ENCODE results near the gene CDC37. TPM values are rescaled to one million over a fixed set of nuclear protein-coding genes. Genes with fewer than 3 reads are reported as not detected.

Gene CDC37
- total RNA-seq, 4 donors from 2014 or later, result 144 to 177 (median 162) TPM

- Histone ChIP-seq H3K27me3 (peaks cover 94% of the 10 kb centered on the region), H3K9me3 (peaks cover 0 to 3% (median 0%) of the 10 kb centered on the region in 3 donors), H3K4me1 (peaks cover 0 to 63% (median 35%) of the 10 kb centered on the region in 3 donors), H3K27ac (no peak overlapping the region), H3K4me3 (peak overlapping the region in 1 of 2 donors; percentile 28), H3K36me3 (no peaks in the 10 kb centered on the region)
- no peak for ATAC-seq
- WGBS, 2 donors (ENCODE audit: low coverage in 1 of 2), result 0% methylated on average over 2 of the region's 61 CpGs; no CpG with 5 or more reads in 1 of the 2 donors
- TF ChIP-seq POLR2A (IDR thresholded peaks at IDR 0.05) (no peak), CTCF (IDR thresholded peaks at IDR 0.05) (no peak), POLR2AphosphoS5 (IDR thresholded peaks at IDR 0.05) (no peak), EP300 (IDR thresholded peaks at IDR 0.05) (no peak)
Observed at GRCh38 chr19:10419646-10420443, 16.5 kb upstream of the CDC37 start.

GRCh38 chr19:10419200-10419645 is 15.9 kb upstream of the CDC37 start:
- WGBS, 2 donors (ENCODE audit: low coverage in 1 of 2), result 0% methylated on average over 2 of the region's 40 CpGs; no CpG with 5 or more reads in 1 of the 2 donors
- Histone ChIP-seq H3K4me3 (peak overlapping the region in 1 of 2 donors; percentile 28), H3K4me1 (peaks cover 0 to 56% (median 35%) of the 10 kb centered on the region in 3 donors)

GRCh38 chr19:10418485-10419199 is 15.3 kb upstream of the CDC37 start:
- H3K27ac ChIP-seq, result no peak overlapping the region
- no peak for ATAC-seq
- peaks cover 0 to 14% (median 0%) of the 10 kb centered on the region in 3 donors for H3K9me3 ChIP-seq
- no peak for TF ChIP-seq POLR2AphosphoS5 (IDR thresholded peaks at IDR 0.05)
- no peak for TF ChIP-seq POLR2A (IDR thresholded peaks at IDR 0.05)
- TF ChIP-seq CTCF (IDR thresholded peaks at IDR 0.05), result no peak
- TF ChIP-seq EP300 (IDR thresholded peaks at IDR 0.05), result no peak
- H3K36me3 ChIP-seq, result no peaks in the 10 kb centered on the region
- H3K4me3 ChIP-seq, result peak overlapping the region in 1 of 2 donors; percentile 28
- peaks cover 0 to 50% (median 30%) of the 10 kb centered on the region in 3 donors for H3K4me1 ChIP-seq
- peaks cover 91% of the 10 kb centered on the region for H3K27me3 ChIP-seq
- WGBS, 2 donors (ENCODE audit: low coverage in 1 of 2), result 4 to 6% methylated on average over 3 to 21 of the region's 32 CpGs

More at GRCh38 chr19:10419200-10419645, 15.9 kb upstream of the CDC37 start:
- no peak for TF ChIP-seq EP300 (IDR thresholded peaks at IDR 0.05)
- TF ChIP-seq CTCF (IDR thresholded peaks at IDR 0.05), result no peak
- no peak for TF ChIP-seq POLR2AphosphoS5 (IDR thresholded peaks at IDR 0.05)
- no peak for TF ChIP-seq POLR2A (IDR thresholded peaks at IDR 0.05)
- Histone ChIP-seq H3K27ac (no peak overlapping the region), H3K36me3 (no peaks in the 10 kb centered on the region), H3K9me3 (peaks cover 0 to 9% (median 0%) of the 10 kb centered on the region in 3 donors), H3K27me3 (peaks cover 94% of the 10 kb centered on the region)
- no peak for ATAC-seq

- Histone ChIP-seq H3K36me3 (no peaks in the 10 kb centered on the region), H3K27ac (no peak overlapping the region), H3K4me3 (no peak overlapping the region), H3K27me3 (peaks cover 87% of the 10 kb centered on the region), H3K9me3 (peaks cover 0 to 14% (median 0%) of the 10 kb centered on the region in 3 donors), H3K4me1 (peaks cover 0 to 50% (median 30%) of the 10 kb centered on the region in 3 donors)
- no peak for TF ChIP-seq EP300 (IDR thresholded peaks at IDR 0.05)
- TF ChIP-seq CTCF (IDR thresholded peaks at IDR 0.05), result no peak
- TF ChIP-seq POLR2A (IDR thresholded peaks at IDR 0.05), result no peak
- TF ChIP-seq POLR2AphosphoS5 (IDR thresholded peaks at IDR 0.05), result no peak
- no peak for ATAC-seq
- WGBS, 2 donors (ENCODE audit: low coverage in 1 of 2), result 0 to 4% methylated on average over 1 to 3 of the region's 3 CpGs
Observed at GRCh38 chr19:10418235-10418484, 14.8 kb upstream of the CDC37 start.
